Peyer's patch (tissue), 4 donors: ENCODE results near the gene NPTX2.

ENCODE experiments used
- POLR2A ChIP-seq, 2 donors: fragments of 450-650 bp; IDR thresholded peaks; one replicate each; pipeline ENCODE4 v1.5.1; 2017; ENCODE audit warnings: antibody characterized with exemption in 2 of 2, mild to moderate bottlenecking in 2 of 2, moderate library complexity in 2 of 2
- TF ChIP-seq, protein P1 (sequence below), 6 experiments: fragments of 450-650 bp in 4 of 6; fragments of 200-600 bp in 2 of 6; sonication (generic) in 1 of 6; IDR thresholded peaks; one replicate each; pipeline ENCODE4 v1.5.1; 2017 to 2019; ENCODE audit warnings: antibody characterized with exemption in 6 of 6, mild to moderate bottlenecking in 3 of 6, moderate library complexity in 1 of 6

- TF ChIP-seq, protein P1, sequence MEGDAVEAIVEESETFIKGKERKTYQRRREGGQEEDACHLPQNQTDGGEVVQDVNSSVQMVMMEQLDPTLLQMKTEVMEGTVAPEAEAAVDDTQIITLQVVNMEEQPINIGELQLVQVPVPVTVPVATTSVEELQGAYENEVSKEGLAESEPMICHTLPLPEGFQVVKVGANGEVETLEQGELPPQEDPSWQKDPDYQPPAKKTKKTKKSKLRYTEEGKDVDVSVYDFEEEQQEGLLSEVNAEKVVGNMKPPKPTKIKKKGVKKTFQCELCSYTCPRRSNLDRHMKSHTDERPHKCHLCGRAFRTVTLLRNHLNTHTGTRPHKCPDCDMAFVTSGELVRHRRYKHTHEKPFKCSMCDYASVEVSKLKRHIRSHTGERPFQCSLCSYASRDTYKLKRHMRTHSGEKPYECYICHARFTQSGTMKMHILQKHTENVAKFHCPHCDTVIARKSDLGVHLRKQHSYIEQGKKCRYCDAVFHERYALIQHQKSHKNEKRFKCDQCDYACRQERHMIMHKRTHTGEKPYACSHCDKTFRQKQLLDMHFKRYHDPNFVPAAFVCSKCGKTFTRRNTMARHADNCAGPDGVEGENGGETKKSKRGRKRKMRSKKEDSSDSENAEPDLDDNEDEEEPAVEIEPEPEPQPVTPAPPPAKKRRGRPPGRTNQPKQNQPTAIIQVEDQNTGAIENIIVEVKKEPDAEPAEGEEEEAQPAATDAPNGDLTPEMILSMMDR (IDR thresholded peaks at IDR 0.05) = no peak
- no peak for TF ChIP-seq POLR2A (IDR thresholded peaks at IDR 0.05)
These were observed 49.1 kb upstream of the NPTX2 start for GRCh38 chr7:98567991-98568390.
